Activated CD8-positive, alpha-beta memory T cell treated with anti-CD3 and anti-CD28 coated beads for 24 hours (primary cell): ENCODE data around the gene YLPM1.

Source experiments
- DNase-seq: peaks from one replicate; pipeline ENCODE4 v3.0.0-alpha.2; 2020

Gene YLPM1

GRCh38 chr14:74879427-74880182 is 116.5 kb downstream of the YLPM1 start:
- no peak for DNase-seq

GRCh38 chr14:74881431-74882102 is 118.5 kb downstream of the YLPM1 start, which contains the start of gene DLST:
TSS of gene DLST (plus strand) at chr14:74881916. CDS start at chr14:74881954, 38 bp downstream.
- DNase-seq, result peak; percentile 97

- DNase-seq, result no peak
Measured at GRCh38 chr14:74882103-74882920, 119.2 kb downstream of the YLPM1 start.
